ENCODE results near the gene RABEPK.
"Not testable (repeated sequence)": the region's sequence is repeated elsewhere in the genome, so short reads cannot be mapped to it uniquely, and the experiment has no call there.

DNA sequence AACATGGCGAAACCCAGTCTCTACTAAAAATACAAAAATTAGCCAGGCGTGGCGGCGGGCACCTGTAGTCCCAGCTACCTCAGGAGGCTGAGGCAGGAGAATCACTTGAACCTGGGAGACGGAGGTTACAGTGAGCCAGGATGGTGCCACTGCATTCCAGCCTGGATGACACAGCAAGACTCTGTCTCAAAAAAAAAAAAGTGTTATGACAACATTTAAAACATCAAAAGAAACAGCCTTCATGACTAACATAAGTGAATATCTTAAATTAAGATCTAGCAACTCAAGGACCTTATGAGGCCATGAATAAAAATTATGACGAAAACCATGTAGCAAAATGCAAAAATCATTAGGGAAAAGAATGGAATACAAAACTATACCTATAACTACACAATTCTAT is 37.5 kb upstream of the RABEPK start:
- TF ChIP-seq, protein P1, sequence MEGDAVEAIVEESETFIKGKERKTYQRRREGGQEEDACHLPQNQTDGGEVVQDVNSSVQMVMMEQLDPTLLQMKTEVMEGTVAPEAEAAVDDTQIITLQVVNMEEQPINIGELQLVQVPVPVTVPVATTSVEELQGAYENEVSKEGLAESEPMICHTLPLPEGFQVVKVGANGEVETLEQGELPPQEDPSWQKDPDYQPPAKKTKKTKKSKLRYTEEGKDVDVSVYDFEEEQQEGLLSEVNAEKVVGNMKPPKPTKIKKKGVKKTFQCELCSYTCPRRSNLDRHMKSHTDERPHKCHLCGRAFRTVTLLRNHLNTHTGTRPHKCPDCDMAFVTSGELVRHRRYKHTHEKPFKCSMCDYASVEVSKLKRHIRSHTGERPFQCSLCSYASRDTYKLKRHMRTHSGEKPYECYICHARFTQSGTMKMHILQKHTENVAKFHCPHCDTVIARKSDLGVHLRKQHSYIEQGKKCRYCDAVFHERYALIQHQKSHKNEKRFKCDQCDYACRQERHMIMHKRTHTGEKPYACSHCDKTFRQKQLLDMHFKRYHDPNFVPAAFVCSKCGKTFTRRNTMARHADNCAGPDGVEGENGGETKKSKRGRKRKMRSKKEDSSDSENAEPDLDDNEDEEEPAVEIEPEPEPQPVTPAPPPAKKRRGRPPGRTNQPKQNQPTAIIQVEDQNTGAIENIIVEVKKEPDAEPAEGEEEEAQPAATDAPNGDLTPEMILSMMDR (optimal IDR thresholded peaks at IDR 0.05 in 1 of 3, IDR thresholded peaks at IDR 0.05 in 1 of 3, conservative IDR thresholded peaks at IDR 0.05 in 1 of 3; ENCODE audit: extremely low read depth in 1 of 3, insufficient read depth in 2 of 3, low read length in 3 of 3), result not testable (repeated sequence)
- TF ChIP-seq EZH2 (IDR thresholded peaks at IDR 0.05; ENCODE audit: low read length), result not testable (repeated sequence)
